ENCODE measurements around the gene ITGB2. TPM values are rescaled to one million over a fixed set of nuclear protein-coding genes. Genes with fewer than 3 reads are reported as not detected.

The ITGB2 gene
- total RNA-seq, 1 experiment from 2014 or later, result 1.0 TPM

DNA sequence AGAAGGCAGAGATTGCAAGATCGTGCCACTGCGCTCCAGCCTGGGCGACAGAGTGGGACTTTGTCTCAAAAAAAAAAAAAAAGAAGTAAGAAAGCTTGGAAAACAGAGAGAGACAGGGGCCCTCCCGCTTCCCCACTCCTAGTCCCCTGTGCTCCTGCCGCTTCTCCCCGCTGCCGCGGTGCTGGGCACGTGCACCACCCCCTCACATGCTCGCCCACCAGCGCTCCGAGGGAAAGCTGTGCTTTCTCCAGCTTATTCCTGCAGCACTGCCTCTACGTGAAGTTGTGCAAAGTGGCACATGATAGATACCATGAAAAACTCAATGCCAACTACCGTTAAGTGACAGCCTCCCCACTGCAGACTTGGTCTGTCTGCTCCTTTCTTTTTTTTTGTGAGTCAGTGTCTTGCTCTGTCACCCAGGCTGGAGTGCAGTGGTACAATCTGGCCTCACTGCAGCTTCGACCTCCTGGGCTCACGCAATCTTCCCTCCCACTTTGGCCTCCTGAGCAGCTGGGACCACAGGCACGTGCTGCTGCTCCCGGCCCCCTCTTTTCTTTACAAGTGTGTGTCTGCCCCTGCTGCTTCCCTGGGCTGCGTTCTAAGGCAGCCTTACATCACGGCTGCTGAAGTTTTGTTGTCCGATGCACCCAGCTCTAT lies 34.6 kb upstream of the ITGB2 start:
- no peak for DNase-seq (ENCODE audit: low read depth)

DNA sequence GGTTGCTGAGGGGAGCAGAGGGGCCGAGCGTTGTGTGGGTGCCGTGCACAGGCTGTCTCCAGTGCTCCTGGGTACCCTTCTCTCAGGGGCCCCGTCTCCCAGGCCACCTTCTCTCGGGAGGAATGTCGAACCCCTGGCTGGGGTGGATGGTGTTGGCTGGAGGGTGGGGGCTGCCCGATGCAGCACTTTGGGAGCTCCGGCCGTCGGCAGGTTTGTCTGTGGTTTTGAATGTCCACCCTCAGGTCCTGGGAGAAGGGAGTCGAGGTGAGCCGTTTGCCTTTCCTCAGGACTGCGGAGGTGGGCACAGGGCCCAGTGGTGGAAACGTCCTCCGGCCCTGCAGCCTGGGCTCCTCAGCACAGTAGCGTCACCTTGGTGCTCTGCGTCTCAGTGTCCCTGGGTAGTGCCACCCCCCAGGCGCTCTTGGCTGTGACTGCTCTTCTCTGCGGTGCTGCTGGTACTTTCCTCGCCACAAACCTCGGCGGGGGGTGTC lies 33.6 kb upstream of the ITGB2 start:
- DNase-seq (ENCODE audit: low read depth), result no peak

DNA sequence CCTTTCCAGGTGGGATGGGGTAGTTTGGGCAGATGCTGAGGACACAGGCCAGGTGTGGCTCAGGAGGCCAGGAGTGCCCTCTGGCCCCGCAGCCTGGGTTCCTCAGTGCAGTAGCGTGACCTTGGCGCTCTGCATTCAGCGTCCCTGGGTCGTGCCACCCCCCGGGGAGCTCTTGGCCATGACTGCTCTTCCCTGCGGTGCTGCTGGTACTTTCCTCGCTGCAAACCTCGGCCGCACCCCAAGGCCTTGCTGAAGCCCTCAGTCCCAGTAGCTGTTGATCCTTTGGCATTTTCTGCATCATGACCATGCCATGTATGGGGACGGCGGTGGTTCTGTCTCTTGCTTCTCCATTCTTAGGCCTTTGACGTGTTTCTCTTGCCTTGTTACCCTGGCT lies 32.9 kb upstream of the ITGB2 start:
- DNase-seq (ENCODE audit: low read depth), result no peak

DNA sequence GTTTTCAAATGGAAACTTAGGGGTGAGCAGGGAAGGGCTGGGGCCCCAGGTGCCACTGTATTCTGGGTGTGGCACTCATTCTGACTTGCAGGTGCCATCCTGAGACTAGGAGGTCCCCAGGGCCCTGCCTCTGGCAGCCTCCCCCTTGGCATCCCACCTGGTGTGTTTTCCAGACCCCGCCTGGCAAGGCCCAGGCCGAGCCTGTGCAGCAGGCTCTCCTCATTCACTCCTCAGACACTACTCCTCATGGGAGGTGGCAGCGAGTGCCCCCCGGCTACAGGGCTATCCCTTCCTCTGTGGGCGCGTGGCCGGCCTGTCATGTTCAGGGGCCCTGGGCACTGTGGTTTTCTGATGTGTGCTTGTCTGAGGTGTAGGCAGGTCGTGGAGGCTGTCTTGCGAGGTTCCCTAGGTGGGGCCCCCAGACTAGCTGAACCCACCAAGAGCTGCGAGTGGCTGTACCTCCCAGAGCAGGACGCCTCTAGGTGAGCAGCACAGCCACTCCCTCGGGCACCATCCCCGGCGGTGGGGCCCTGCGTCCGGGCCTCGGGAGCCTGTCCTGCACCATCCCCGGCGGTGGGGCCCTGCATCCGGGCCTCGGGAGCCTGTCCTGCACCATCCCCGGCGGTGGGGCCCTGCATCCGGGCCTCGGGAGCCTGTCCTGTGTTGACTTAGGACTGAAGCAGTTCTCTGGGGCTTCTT lies 32.4 kb upstream of the ITGB2 start:
- no peak for DNase-seq (ENCODE audit: low read depth)

DNA sequence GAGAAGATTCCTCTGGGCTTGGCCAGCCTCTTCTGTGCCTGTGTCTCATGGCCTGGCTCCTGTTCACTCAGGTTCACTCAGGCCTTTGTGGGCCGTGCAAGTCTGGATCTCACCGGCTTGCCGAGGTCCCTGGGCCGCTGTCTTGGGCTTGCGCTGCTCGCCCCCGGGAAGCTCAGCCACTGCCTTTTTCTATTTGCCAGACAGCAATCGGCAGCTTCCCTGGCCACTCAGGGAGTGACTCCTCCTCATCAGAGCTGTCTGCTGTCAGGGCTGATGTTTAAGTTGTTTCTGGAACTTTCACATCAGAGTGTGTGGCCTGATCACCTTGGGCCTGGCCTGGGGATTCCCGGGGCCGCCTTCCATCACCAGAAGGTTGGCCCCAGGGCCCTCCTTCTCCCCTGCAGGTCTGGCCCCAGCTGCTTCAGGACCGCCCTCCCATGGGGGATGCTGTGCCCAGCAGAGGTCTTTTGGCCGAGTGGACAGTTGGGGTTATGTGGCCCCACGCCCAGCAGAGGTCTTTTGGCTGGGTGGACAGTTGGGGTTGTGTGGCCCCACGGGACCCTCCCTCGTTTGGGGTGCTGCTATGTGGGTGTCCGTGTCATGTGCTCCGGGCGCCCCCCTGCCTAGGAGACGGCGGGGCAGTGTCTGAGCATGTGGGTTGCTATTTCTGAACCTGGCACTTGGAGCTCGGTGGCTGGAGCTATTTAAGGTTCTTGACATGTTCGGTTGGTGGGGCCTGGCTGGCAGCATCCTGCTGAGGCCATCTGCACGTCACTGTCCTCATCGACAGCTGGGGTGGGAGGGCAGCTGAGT lies 31.6 kb upstream of the ITGB2 start:
- no peak for DNase-seq (ENCODE audit: low read depth)

DNA sequence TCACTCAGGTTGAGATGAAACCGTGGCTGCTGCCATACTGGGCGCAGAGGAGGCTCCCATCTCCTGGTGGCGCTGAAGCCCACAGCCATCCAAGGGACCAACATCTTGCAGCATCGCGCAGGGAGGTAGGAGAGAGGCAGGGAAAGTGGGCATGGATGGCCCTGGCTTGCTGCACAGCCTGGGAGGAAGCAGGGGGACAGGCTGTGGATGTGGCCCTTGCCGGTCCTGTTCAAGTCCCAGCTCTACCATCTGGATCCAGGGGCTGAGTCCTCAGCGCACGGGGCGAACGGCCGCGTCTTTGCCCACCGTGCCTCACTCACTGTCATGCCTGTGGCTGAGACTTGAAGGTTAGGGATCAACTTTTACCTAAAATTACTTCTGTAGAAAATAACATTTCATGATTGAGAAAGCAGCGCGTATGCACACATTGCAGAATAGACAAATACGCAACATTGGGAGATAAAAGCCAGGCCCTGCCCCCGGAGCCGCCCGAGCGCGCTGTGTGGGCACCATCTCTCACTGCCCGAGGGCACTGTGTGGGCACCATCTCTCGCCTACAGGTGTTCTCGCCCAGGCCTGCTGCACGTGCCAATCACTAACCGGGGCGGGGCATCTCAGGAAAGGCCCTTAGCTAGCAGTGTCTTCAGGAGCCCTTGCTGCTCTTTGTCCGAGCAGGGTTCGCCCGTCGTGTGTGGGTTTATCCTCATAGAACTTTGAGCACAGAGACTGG lies 30.7 kb upstream of the ITGB2 start:
- no peak for DNase-seq (ENCODE audit: low read depth)

DNA sequence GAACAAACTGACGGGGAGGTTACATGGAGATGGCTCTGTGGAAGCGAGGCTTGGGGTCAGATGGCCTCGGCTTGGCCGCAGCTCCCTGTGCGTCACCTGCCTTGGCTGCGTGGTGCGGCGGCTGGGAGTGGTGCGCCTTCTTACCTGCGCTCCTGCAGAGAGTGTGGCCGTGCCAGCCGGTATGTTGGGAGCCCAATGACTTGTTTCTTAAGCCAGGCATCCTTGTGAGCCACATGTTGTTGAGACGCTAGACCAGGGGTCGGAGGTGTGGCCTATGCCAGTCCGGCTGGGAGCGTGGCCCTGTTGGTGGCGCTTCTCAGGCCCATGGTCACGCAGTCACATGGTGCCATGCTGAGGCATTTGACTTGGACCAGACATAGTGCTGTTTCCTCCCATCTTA lies 29.7 kb upstream of the ITGB2 start:
- DNase-seq (ENCODE audit: low read depth), result no peak

DNA sequence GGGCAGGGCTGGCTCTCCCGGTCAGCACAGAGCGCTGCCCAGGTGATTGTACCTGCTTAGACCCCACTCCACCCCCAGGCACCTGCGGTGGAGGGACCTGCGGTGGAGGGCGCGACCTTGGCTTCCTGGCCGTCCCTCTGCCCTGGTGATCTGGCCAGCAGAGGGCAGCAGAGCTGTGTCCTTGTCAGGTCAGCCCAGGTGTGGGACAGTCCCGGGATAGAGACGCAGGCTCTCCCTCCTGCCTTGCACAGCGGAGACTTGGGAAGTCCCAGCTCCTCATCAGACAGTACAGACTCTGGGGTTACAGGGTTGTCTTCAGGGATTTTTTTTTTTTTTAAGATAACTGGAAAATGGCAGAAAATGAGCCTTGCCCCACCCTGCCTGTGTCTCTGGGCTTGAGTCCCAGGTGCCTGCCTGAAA lies 29.1 kb upstream of the ITGB2 start:
- DNase-seq (ENCODE audit: low read depth), result peak; percentile 83

DNA sequence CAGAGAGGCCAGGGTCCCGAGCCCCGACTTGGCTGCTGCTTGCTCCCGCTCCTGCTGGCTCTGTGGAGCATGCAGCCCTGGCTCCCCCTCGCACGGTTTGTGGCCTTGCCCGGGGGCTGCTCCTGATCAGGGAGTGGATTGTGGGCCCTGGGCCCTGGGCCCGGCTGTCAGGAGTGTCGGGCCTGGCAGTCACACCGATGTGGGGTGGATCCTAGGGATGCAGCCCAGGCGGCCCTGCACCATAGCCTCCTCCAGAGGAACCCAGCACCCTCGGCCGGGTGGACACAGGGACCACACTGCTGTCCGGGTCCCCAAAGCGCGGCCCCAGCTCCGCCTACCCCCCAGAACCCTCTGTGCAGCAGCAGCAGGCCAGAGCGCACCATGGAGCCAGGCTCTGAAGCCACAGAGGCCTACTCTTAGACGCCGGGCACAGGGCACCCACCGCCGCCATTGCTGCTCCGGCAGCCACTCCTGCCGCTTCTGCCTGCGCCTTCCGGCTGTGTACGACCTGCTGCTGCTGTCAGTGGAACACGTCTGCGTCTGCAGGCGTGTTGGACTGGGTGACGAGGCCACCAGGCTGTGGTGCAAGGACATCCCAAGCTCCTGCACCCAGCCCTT lies 28.6 kb upstream of the ITGB2 start:
- no peak for DNase-seq (ENCODE audit: low read depth)

DNA sequence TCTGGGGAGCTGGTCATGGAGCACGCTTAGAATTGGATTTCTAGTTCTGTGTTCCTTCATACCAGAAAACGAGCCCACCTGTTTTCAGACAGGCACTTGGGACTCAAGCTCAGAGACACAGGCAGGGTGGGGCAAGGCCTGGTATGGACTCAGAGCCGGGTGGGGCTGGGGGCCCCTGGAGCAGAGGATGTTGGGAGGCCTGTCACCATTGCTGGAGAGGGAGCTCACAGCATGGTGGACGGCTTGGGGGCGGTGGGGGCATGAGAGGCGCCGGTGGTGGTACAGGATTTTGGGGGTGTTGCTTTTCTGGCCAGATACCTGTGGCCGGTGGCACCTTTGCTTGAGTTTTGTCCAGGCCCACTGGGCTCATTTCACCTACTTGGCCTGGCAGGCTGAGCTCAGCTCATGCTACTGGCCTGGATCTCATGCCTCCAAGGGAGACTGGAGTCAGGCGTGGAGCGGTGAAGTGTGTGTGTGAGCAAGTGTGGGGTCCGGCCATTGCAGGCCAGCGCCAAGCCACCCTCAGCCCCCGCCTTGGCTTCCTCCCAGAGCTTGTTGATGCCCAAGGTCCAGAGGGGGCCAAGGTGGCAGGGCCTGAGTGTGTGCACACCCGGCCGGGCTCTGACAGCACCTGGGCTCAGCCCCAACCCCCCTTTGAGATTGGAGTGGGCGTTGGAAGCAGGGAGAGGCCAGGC lies 27.9 kb upstream of the ITGB2 start:
- DNase-seq (ENCODE audit: low read depth), result no peak

DNA sequence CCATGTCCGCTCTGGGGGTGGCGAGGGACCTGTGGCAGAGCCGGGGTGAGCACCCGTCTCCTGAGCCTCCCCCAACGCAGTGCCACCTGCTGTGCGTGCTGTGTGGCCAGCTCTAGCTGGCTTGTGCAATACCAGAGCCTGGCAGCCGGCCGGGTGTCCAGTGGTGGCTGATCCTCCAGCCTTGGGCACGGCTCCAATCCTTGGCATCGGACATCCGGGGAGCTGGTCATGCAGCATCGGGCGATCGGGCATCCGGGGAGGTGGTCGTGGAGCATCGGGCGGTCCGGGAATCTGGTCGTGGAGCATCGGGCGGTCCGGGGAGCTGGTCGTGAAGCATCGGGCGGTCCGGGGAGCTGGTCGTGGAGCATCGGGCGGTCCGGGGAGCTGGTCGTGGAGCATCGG lies 27.2 kb upstream of the ITGB2 start:
- no peak for DNase-seq (ENCODE audit: low read depth)

DNA sequence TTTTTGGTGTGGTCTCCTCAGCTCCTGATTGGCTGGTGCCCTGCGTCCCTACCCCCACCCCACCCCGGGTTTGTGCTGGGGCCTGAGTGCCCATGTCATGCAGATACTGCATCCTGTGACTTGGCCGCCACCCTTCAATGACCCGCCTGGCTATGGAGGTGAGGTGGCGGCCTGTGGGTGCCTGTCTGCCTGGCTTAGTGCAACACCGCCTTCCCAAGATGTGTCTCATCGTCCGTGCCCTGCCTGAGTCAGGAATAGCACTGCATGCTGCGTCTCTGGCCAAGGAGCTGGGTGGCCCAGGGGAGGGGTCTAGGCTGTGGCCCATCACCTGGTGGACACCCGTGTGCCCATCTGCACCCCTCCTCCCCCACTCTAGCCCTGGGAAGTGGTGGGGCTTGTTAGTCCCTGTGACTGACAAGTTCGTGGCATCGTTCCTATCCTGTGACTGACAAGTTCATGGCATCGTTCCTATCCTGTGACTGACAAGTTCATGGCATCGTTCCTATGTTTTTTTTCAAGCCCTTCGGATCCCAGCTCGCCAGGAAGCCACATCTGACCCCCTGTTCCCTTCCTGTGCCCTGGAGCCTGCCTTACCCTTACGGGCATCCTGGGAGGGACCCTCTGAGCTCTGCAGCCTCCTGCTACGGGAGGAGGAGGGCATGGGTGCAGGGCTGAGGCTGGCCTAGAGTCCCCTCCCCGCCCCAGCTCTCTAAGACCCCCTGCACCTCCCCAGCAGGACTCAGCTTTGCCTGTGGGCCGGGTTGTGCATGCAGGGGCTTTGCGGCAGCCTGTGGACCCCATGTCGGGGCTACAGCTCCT lies 26.6 kb upstream of the ITGB2 start:
- DNase-seq (ENCODE audit: low read depth), result no peak

DNA sequence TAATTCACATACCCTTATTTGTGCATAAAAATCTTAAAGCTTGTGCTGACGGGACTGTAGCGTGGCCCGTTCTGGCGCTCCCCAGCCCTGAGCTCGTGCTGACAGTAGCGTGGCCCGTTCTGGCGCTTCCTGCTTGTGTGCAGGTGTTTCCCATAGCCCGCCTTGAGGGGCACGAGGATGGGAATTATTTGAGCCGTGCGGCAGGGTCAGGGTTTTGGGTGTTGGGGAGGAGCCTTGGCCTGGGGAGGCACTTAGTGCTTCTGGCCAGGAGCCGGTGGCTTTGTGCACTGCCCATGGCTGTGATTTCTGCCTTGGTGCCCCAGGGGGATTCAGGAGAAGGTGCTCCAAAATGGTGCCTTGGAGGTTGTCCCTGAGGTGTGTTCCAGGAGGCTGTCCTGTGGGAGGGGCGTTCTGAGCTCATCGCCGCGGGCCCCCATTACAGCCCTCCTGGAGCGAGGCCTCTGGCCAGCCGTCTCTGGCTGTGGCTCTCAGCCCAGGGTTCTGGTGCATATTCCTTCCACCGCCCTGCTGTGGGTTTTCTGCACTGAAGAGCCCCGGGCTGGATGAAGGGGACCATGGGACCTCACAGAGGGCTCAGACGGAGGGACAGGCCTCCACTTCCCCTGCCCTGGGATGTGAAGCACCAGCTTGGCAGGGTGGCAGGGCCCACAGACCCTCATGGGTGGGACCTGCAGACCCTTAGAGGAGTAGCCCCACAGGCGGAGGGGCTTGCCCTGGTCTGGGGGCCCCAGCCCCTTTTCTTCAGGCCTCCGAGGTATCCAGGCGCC lies 25.7 kb upstream of the ITGB2 start:
- DNase-seq (ENCODE audit: low read depth), result no peak

DNA sequence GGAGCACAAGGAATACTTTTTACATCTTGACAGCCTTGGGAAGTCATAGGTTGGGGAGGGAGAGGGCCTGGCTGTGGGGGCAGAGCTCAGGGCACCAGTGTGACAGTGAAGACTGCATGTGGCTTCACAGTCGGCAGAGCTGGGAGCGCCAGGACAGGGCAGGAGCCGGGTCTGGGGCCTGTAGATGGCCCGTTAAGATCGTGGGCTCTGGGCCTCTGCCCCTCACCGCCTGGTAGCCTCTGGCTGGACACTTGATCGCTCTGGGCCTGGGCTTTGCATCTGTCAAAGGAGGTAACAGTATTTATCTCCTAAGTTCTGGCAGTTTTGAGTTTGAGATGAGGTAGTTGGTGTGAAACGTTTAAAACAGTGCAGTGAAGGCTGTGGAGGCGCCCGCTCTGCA lies 23.9 kb upstream of the ITGB2 start:
- no peak for DNase-seq (ENCODE audit: low read depth)

DNA sequence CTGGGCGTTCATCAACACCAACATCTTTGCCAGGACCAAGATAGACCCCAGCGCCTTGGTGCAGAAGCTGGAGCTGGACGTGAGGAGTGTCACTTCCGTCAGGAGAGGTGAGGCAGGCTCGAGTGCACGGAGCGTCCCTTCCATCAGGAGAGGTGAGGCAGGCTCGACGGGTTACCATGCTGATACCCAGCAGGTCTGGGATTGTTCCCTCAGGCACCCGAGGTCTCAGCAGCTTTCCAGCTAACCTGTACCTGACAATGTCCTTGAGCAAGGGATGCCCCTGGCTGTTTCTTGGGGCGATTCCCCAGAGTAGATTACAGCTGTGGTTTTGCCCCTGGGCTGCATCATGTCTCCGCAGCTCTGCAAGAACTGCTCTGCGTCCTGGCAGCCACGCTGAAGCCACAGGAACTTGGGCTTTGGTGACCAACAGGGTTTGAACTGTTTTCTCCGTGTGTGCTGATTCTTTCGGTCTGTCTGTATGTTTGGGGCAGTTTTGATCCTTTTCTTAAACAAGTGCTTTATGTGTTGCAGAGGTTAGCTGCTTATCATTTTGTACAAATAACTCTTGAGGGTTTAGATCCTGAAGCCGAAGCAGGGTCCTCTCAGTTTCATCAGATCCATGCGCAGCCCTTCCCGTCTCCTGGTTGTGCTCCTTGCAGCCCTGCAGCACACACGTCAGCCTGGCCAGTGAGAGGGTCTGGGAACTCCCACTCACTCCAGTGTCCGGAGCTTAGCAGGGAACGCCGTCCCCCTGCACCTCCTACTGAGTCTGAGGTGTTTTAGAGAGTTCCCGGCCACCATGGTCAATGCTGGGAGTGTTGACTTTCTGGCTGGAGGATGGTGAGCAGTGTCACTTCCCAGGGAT lies 23.2 kb upstream of the ITGB2 start:
- DNase-seq (ENCODE audit: low read depth), result no peak

DNA sequence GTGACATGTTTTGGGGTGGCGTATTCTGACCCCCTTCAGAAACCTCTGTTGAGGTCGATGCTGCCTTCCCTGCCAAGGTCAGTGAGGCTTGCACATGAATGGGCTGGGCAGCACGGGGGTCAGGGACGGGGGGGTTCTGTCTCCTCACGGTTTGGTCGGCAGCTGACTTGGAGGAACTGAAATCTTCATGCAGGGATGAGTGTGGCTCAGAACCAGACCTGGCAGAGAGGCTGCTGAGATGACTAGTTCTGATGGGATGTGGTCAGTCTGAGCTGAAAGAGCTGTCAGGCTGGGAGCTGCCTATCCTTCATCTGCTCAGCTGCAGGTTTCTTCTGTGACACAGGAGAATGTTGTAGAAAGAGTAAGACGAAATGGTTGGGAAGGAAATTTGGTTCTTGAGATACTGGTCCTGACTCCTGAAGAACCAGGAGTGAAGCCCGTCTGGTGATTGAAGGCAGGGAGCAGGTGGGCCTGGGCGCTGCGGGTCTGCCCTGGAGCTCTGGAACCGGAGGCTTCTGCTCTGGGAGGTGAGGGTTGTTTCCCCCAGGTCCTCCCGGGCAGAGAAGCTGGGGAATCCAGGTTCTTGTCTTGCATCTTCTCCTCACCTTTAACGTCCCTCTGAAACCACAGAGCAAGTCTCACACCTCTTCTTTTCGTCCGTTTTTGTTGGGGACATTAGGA lies 22.4 kb upstream of the ITGB2 start:
- DNase-seq (ENCODE audit: low read depth), result no peak

DNA sequence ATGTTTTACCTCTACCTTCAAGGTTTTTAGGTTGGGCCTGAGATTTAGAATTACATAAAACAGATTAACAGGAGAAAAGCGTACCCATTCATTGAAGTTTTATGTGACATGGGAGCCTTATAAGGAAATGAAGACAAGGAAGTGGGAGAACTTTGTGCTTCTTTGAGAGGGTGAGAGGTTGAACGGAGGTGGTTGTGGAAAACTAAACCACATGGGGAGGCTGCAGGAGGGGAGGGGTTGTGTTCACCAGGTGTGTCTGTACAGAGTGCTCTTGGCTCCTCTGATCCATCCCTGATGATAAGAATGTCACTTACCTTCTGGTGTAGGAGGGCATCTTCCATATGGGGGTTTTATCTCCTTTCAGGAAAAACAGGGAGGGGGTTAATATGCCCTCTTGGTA lies 21.9 kb upstream of the ITGB2 start:
- DNase-seq (ENCODE audit: low read depth), result no peak

DNA sequence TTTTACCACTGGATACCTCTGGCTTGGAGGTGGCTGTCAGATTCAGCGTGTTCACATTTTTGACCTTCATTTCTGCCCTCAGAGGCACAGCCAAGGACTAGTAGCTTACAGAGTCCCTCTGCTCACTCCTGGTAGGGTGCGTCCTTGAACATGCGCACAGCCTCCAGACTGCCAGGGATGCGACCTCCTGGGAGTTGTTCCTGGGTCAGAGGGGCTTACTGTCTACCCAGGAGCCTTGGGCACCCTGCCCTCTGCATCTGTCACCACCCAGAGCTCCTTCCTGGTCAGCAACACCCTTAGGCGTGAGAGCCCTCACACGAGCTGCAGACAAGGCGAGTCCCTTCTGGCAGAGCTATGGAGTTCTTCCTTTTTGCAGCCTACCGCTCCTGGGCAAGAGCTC lies 20.9 kb upstream of the ITGB2 start:
- DNase-seq (ENCODE audit: low read depth), result no peak

Data from Daoy (cell line).